SIG-M5 treated with dmso at 0.1 percent for 504 hours (cell line): ENCODE data around the gene PRKCB.

Source experiments
- DNase-seq: peaks from one replicate; lab custom pipeline; 2025; ENCODE audit not compliant: unreplicated experiment; lab: John Stamatoyannopoulos, UW

The PRKCB gene

DNA sequence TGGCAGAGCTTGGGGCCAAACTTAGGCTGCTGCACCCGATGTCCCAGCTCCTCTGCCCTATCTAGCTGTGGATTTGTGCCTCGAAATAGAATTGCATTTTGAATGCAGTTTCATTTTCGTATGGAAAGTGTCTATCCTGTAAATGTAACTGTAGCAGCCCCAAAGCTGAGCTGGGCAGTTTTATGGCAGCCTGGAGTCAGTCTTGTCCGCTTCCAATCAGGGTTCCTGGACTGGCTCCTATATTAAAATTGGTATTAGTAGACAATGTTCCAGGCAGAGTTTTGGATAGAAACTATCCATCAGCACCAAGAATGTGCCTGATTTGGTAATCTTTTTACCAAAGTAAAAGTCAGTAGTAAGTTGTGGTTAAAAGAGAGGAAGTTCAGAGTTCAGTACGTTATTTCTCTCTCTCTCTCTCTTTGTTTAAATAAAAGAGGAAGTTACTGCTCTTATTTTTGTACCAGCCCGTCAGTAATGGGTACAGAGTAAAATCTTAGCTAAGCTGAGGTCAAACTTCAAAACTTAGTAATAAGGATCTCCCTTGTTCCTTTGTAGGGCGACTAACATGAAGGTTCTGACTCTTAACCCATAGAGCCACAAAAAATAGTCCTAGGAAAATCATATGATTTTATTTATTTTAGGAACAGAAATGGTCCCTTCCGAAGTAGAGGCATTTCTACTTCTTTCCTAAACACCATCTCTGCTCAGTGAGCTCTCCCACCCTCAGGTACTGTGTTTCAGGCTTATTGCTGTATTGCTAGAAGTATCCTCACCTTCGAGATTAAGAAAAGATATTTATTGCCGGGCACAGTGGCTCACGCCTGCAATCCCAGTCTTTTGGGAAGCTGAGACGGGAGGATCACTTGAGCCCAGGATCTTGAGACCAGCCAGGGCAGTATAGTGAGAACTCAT, 28.0 kb downstream of the PRKCB start:
- DNase-seq = peak; percentile 98

DNA sequence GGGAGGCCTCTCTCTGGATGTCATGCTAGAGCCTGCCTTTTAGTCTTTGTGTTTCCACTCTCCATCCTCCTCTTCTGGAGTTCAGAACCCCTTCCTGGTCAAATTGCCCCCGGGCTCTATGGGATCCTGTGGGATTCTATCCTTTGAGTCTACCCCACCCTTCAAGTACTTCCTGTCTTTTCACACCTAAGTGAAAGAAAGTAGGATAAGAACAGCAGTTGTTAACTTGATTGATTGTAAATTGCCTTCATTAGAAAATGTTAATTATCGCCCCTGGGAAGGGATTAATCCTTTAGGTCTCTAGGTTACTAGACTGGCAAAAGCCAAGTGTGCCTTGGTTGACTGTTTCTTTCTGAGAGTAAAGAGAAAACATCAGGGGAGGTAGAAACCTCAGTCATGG, 30.1 kb downstream of the PRKCB start:
- DNase-seq = no peak

- DNase-seq = no peak
Measured at GRCh38 chr16:23866621-23867020, 30.8 kb downstream of the PRKCB start.

GRCh38 chr16:23867566-23867965, 31.8 kb downstream of the PRKCB start:
- DNase-seq = no peak

- DNase-seq = no peak
Measured at GRCh38 chr16:23868136-23868535, 32.4 kb downstream of the PRKCB start.

- no peak for DNase-seq
Measured at GRCh38 chr16:23869052-23869451, 33.3 kb downstream of the PRKCB start.

DNA sequence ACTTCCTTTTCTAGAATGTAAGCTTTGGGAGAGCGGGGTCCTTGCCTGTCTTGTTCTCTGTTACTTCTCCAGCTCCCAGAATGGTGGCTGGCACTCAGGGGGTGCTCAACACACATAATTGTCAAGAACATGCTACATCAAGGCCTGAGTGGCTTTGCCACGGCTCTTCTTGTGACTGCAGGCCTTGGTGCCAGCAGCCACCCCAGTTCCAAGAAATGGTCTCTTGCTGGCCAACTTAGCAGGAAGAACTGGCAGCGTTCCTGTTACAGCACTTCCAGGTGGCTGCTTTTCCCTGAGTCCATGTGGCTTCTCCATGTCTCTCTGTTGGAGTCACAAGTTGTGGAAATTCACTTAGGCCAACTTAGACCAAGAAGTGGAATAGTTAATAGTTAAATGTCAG, 36.1 kb downstream of the PRKCB start:
- no peak for DNase-seq

DNA sequence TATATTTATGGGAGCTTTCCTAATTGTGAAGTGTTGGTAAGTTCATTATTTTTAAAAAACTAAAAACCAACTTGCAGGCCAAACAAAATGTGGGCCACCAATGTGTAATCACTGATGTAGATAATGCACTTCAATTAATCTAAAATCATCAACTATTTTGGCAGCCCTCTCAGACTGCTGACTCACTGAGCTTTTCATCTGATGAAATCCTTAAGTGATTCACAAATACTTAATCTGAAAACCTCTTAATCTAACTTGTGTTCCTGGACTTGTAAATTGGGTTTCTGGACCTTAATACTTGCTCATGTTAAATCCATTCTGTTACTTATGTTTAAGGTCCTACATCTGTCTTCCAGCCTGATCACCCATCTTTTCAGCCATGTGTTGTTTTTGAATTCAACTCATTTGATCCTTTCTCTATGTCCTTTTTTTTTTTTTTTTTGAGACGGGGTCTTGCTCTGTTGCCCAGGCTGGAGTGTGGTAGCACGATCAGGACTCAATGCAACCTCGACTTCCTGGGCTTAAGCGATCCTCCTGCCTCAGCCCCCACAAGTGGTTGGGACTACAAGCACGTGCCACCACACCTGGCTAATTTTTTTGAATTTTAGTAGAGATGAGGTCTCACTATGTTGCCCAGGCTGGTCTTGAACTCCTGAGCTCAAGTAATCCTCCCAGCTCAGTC, 39.0 kb downstream of the PRKCB start:
- DNase-seq = no peak

GRCh38 chr16:23876256-23876896, 40.6 kb downstream of the PRKCB start:
- DNase-seq = no peak

GRCh38 chr16:23877107-23878070, 41.6 kb downstream of the PRKCB start:
- DNase-seq = no peak

- DNase-seq = no peak
Measured at GRCh38 chr16:23879735-23880373, 44.1 kb downstream of the PRKCB start.

DNA sequence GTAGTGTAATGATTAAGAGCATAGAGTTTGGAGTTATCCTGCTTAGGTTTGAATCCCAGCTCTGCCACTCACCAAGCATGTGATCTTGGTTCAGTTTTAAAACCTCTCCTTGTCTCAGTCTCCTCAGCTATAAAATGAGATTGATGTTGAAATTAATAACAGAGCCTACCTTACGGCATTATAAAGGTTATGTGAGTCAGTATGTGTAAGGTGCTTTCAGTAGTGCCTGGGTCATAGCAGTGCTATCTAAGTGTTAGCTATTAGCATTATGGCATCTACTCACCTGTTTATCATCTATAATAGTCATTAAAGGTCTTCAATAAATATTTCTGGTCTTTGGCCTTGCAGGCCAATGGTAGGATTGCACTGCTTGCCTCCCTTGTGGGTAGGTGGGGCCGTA, 53.4 kb downstream of the PRKCB start:
- DNase-seq = no peak

GRCh38 chr16:23893986-23894385, 58.2 kb downstream of the PRKCB start:
- DNase-seq = no peak

- no peak for DNase-seq
Measured at GRCh38 chr16:23895052-23895451, 59.3 kb downstream of the PRKCB start.

DNA sequence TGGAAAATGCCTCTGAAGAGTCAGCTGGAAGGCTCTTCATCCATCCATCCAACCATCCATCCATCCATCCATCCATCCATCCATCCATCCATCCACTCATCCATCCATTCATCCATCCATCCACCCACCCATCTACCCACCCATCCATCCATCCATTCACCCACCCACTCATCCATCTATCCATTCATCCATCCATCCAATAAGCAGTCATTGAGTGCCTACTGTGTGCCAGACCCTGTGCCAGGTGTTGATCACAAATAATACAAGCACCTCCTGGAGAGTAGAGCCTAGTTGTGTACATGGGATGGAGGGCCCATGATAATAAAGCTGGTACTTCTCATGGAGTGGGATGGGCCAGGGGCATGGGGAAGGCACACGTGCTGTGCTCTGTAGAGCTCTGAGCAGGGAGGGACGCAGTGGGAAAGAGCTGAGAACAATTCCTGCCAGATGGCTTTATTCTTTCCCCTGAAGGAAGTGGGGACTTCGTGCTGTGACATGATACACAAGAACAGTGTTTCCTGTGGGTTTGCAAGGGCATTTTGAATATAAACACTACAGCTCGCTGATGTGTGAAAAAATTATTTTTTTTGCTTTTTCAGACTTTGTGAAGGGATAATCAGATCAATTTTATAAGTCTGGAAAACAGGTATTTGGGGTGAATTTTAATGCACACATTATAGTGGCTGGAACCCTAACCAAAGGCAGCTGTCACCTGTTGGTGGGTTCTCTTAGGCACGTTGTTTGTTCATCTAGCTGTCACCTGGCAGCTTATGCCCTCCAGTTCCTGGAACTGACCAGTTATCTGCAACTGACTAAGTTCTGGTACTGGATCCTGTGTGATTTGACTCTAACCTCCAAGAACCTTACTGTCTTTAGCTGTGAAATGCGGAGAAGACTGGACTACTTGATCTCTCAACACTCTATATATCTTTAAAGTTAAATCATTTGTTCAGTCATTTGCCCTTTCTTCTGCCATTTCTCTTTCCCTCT, 61.3 kb downstream of the PRKCB start:
- no peak for DNase-seq

GRCh38 chr16:23898682-23899430, 63.1 kb downstream of the PRKCB start:
- no peak for DNase-seq

DNA sequence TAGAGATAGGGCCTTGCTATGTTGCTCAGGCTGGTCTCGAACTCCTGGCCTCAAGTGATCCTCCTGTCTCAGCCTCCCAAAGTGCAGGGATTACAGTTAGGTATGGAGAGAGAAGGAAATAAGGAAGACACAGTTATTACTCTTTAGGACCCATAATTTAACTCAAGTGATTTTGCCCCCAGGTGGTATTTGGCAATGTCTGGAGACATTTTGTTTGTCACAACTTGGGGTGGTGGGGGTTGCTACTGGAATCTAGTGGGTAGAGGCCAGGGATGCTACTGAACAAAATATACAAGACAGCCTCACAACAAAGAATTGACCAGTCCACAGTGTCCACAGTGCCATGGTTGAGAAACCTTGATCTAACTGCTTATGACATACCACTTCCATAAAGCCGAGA, 64.1 kb downstream of the PRKCB start:
- no peak for DNase-seq

DNA sequence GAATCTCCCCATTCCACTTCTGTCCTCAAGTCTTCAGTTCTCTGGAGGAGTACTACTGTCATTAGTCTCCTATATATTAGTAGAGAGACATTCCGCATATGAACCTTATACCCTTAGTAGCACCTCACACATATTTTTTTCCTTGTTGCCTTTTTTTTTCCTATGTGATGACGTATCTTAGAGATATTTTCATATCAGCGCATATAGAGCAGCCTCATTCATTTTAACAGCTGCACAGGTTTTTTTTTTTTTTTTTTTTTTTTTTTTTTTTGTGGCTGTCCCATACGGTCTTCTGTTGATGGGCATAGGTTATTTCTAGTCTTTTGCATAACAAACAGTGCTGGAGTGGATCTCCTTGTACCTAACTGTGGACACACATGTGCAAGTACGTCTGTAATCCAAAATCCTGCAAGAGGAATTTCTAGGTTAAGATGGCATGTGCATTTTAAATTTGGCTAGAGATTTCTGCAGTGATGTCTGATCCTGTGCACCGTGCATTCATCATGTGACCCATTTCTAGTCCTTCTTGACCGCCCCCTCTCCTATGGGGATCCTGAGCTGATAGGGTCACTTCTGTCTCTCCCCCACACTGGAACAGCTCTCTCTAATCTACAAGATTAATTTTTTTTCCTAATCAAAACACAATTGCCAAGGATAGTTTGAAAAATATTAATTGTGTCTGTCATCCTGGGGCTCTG, 64.8 kb downstream of the PRKCB start:
- DNase-seq = no peak
